Endothelial cell of umbilical vein (primary cell): Measurements from ENCODE around the gene MDGA2. TPM values are rescaled to one million over a fixed set of nuclear protein-coding genes. Genes with fewer than 3 reads are reported as not detected.

ENCODE experiments used
- BruUV-seq: library from RNA; stranded (reverse); fragments of 400-500 nt; replicated peaks from 2 replicates; lab custom pipeline; 2021; lab: Mats Ljungman, UMichigan
- CTCF ChIA-PET: fragments of 300-600, 350-600 bp; sonication (Branson Sonifier 250); formaldehyde crosslinking; loops from one replicate; lab custom pipeline; 2021; ENCODE audit warnings: antibody characterized with exemption, inconsistent platforms; lab: Charles Lee
- POLR2A ChIA-PET: fragments of 300-600, 350-600 bp; sonication (Branson Sonifier 250); formaldehyde crosslinking; loops from one replicate; lab custom pipeline; 2021; ENCODE audit warnings: antibody characterized with exemption, inconsistent platforms; lab: Charles Lee
- DNase-seq: peaks from one replicate; pipeline ENCODE4 v3.0.0-alpha.2; 2011; ENCODE audit warnings: low read depth, low spot score
- FAIRE-seq: peaks from 2 replicates; lab custom pipeline; 2011; peaks lifted over from hg19 to GRCh38; lab: Jason Lieb, UNC
- H2AFZ ChIP-seq: 2 replicates; pipeline ENCODE4 v1.6.0; 2012; ENCODE audit warnings: low read depth, low read length, control low read depth, inconsistent platforms
- H3K27ac ChIP-seq: 2 replicates; pipeline ENCODE4 v1.5.1; 2011; ENCODE audit warnings: low read depth, mild to moderate bottlenecking, control low read depth, low read length, moderate library complexity; ENCODE audit not compliant: insufficient read depth
- H3K27me3 ChIP-seq, 2 experiments: 2 replicates each; pipeline versions ENCODE4 v1.6.0 to v1.6.1; 2011; ENCODE audit warnings: low read length in 2 of 2, mixed read lengths in 1 of 2; ENCODE audit not compliant: control insufficient read depth in 2 of 2, insufficient read depth in 2 of 2
- H3K36me3 ChIP-seq, 2 experiments: 2 replicates in 1 of 2; 3 replicates in 1 of 2; pipeline ENCODE4 v1.5.1; 2011; ENCODE audit warnings: low read length in 2 of 2, mild to moderate bottlenecking in 1 of 2, moderate library complexity in 1 of 2; ENCODE audit not compliant: control insufficient read depth in 2 of 2, insufficient read depth in 2 of 2; ENCODE audit errors: extremely low read depth in 1 of 2
- H3K4me1 ChIP-seq: 3 replicates; pipeline ENCODE4 v1.5.1; 2011; ENCODE audit warnings: mild to moderate bottlenecking, low read length; ENCODE audit not compliant: control insufficient read depth, insufficient read depth; ENCODE audit errors: extremely low read depth
- H3K4me2 ChIP-seq: 2 replicates; pipeline ENCODE4 v1.6.1; 2011; ENCODE audit warnings: low read length, control low read depth, mixed read lengths; ENCODE audit not compliant: insufficient read depth
- H3K4me3 ChIP-seq, 3 experiments: fragments of 200-600 bp in 1 of 3; sonication (generic), shearing (Covaris generic) in 1 of 3; replicated peaks in 1 of 3; 2 replicates each; pipeline ENCODE4 v1.5.1; 2011 to 2016; ENCODE audit warnings: control low read depth in 3 of 3, low read length in 3 of 3, mild to moderate bottlenecking in 2 of 3, inconsistent platforms in 1 of 3, low read depth in 1 of 3, moderate library complexity in 1 of 3; ENCODE audit not compliant: insufficient read depth in 1 of 3
- H3K79me2 ChIP-seq: 2 replicates; pipeline ENCODE4 v1.6.0; 2012; ENCODE audit warnings: low read length, inconsistent platforms; ENCODE audit not compliant: control insufficient read depth, insufficient read depth
- H3K9ac ChIP-seq: replicated peaks from 2 replicates; pipeline ENCODE3; 2011; ENCODE audit warnings: low read length, control low read depth; ENCODE audit not compliant: insufficient read depth; ENCODE audit errors: extremely low read depth
- H3K9me1 ChIP-seq: replicated peaks from 3 replicates; pipeline ENCODE4 v1.6.0; 2011; ENCODE audit warnings: mild to moderate bottlenecking, low read length; ENCODE audit not compliant: control insufficient read depth, insufficient read depth; ENCODE audit errors: extremely low read depth
- H3K9me3 ChIP-seq: replicated peaks from 2 replicates; pipeline ENCODE4 v1.5.1; 2012; ENCODE audit warnings: low read length, inconsistent platforms; ENCODE audit not compliant: control insufficient read depth, insufficient read depth
- H4K20me1 ChIP-seq: replicated peaks from 2 replicates; pipeline ENCODE3; 2011; ENCODE audit warnings: mild to moderate bottlenecking, low read length; ENCODE audit not compliant: control insufficient read depth, insufficient read depth; ENCODE audit errors: extremely low read depth
- JUN ChIP-seq: IDR thresholded peaks from 2 replicates; pipeline ENCODE4 v1.6.1; 2011; ENCODE audit warnings: borderline replicate concordance, low read depth; ENCODE audit not compliant: insufficient read length, insufficient read depth
- POLR2A ChIP-seq: IDR thresholded peaks from 2 replicates; pipeline ENCODE4 v1.6.1; 2012; ENCODE audit warnings: low read depth, mild to moderate bottlenecking, control low read depth, low read length
- dilution Hi-C: fragments of 300-500 bp; cut with MboI; formaldehyde crosslinking; loops from one replicate; pipeline ENCODE4 v1.15.0; 2019; ENCODE audit warnings: low sequenced_read_pairs; ENCODE audit not compliant: extremely low pct_ligation_motif_present
- intact Hi-C: fragments of 100-400 bp; cut with micrococcal nuclease; formaldehyde crosslinking; loops from one replicate; pipeline ENCODE4 v1.10.0; 2022
- polyA plus RNA-seq, 4 experiments: library from polyadenylated mRNA; depleted of rRNA in 3 of 4; stranded (reverse) in 3 of 4; unstranded in 1 of 4; fragments of >200 nt; gene quantifications; 2 replicates each; pipeline versions ENCODE4 v1.2.1 to v1.2.3, GENCODE V29; 2011 to 2012; ENCODE audit warnings: missing spikeins in 1 of 4
- total RNA-seq: library from RNA; stranded (reverse); gene quantifications from 2 replicates; pipeline ENCODE4 v1.2.3, GENCODE V29; 2021

The MDGA2 gene
- total and polyA plus RNA-seq, 2 donors (not counting 3 experiments of a cell fraction or from before 2014, with no cell fraction given) = not detected

DNA sequence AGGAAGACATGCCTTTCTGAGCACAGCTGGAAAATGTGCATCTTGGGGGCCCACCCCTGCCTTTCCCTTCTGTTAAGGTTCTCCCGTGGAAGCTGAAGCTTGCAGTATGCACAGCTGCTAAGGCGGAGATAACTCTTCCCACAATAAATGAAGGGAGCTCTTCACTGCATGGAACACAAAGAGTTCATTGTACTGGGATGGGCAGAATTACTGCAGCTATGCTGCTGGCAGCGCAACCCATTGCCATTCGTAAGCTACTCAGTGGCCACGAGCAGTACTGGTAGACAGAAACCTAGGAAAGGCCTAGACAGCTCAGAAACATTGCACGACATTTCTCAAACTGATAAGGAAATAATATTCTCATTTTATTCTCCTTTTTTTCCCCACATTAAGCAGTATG, 310.2 kb downstream of the MDGA2 start:
- dilution Hi-C loops (no loop called here), intact Hi-C loops (no loop called here)
- Histone ChIP-seq H3K79me2 (no peaks in the 10 kb centered on the region), H3K27me3 (no peaks in the 10 kb centered on the region), H3K4me1 (no peaks in the 10 kb centered on the region), H3K9me1 (no peaks in the 10 kb centered on the region), H2AFZ (no peak overlapping the region), H3K4me2 (no peak overlapping the region), H4K20me1 (no peaks in the 10 kb centered on the region), H3K4me3 (no peak overlapping the region), H3K9ac (no peak overlapping the region), H3K27ac (no peak overlapping the region), H3K36me3 (no peaks in the 10 kb centered on the region), H3K9me3 (no peaks in the 10 kb centered on the region)
- FAIRE-seq (no peak), DNase-seq (no peak)
- POLR2A ChIA-PET = no interaction called here
- no peak for TF ChIP-seq POLR2A
- CTCF ChIA-PET = no interaction called here
- no TSS peak for BruUV-seq

DNA sequence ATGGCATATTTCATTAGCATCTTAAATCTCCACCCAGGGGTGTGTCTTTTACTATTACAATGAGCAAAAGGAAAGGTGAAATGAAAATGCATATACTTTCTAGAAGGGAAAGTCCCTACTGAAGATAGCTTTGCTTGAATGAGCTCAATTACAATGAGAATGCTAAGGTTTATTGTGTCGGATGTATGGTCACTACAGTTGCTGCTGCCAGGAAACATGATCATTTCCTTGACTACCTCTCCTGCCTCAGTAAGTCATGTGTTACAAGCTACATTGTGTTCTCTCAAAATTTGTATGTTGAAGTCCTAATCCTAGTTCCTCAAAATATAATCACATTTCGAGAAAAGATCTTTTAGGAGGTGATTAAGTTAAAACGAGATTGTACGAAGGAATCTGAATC, 322.2 kb downstream of the MDGA2 start:
- intact Hi-C loops = no loop called here
- POLR2A ChIA-PET = no interaction called here
- no peak for FAIRE-seq

More for the DNA sequence above, 322.2 kb downstream of the MDGA2 start:
- dilution Hi-C loops = no loop called here
- CTCF ChIA-PET = no interaction called here
- no peaks in the 10 kb centered on the region for H3K9me1 ChIP-seq
- DNase-seq = no peak
- H2AFZ ChIP-seq = no peak overlapping the region
- no peaks in the 10 kb centered on the region for H4K20me1 ChIP-seq
- no TSS peak for BruUV-seq
- H3K36me3 ChIP-seq = no peaks in the 10 kb centered on the region
- H3K27ac ChIP-seq = no peak overlapping the region
- no peak for TF ChIP-seq POLR2A
- TF ChIP-seq JUN = no peak
- H3K9me3 ChIP-seq = no peaks in the 10 kb centered on the region
- no peak overlapping the region for H3K4me2 ChIP-seq
- H3K9ac ChIP-seq = no peak overlapping the region
- no peaks in the 10 kb centered on the region for H3K27me3 ChIP-seq
- no peaks in the 10 kb centered on the region for H3K4me1 ChIP-seq
- no peak overlapping the region for H3K4me3 ChIP-seq
- H3K79me2 ChIP-seq = no peaks in the 10 kb centered on the region
